NCI-H2227 (cell line): ENCODE data around the gene GIMAP7.
"Not testable (repeated sequence)": the region's sequence is repeated elsewhere in the genome, so short reads cannot be mapped to it uniquely, and the experiment has no call there.

ENCODE experiments used
- DNase-seq: peaks from one replicate; lab custom pipeline; 2025; ENCODE audit not compliant: unreplicated experiment; lab: John Stamatoyannopoulos, UW

GIMAP7 gene

GRCh38 chr7:150514748-150515222, at the start of gene GIMAP7:
TSS of gene GIMAP7 (plus strand) at chr7:150514872. CDS start at chr7:150519975, 5,103 bp downstream.
- no peak for DNase-seq

- no peak for DNase-seq
Measured at GRCh38 chr7:150464962-150465361, 49.7 kb upstream of the GIMAP7 start.

- DNase-seq = no peak
Measured at GRCh38 chr7:150465414-150465813, 49.3 kb upstream of the GIMAP7 start.

GRCh38 chr7:150466477-150466876, 48.2 kb upstream of the GIMAP7 start:
- no peak for DNase-seq

- DNase-seq = no peak
Measured at GRCh38 chr7:150468241-150468640, 46.4 kb upstream of the GIMAP7 start.

GRCh38 chr7:150471886-150472285, 42.8 kb upstream of the GIMAP7 start:
- DNase-seq = no peak

GRCh38 chr7:150473902-150474301, 40.8 kb upstream of the GIMAP7 start:
- DNase-seq = no peak

- no peak for DNase-seq
Measured at GRCh38 chr7:150476285-150476684, 38.4 kb upstream of the GIMAP7 start.

GRCh38 chr7:150476819-150477631, 37.6 kb upstream of the GIMAP7 start:
- DNase-seq = no peak

- DNase-seq = no peak
Measured at GRCh38 chr7:150479023-150479716, 35.5 kb upstream of the GIMAP7 start.

- DNase-seq = no peak
Measured at GRCh38 chr7:150481186-150481920, 33.3 kb upstream of the GIMAP7 start.

- no peak for DNase-seq
Measured at GRCh38 chr7:150481922-150482321, 32.8 kb upstream of the GIMAP7 start.

GRCh38 chr7:150483514-150483913, 31.2 kb upstream of the GIMAP7 start:
- DNase-seq = not testable (repeated sequence)

- DNase-seq = not testable (repeated sequence)
Measured at GRCh38 chr7:150484071-150484470, 30.6 kb upstream of the GIMAP7 start.

GRCh38 chr7:150487625-150488024, 27.0 kb upstream of the GIMAP7 start:
- DNase-seq = no peak

- DNase-seq = no peak
Measured at GRCh38 chr7:150489782-150490181, 24.9 kb upstream of the GIMAP7 start.

- not testable (repeated sequence) for DNase-seq
Measured at GRCh38 chr7:150493442-150493841, 21.2 kb upstream of the GIMAP7 start.

- no peak for DNase-seq
Measured at GRCh38 chr7:150502519-150502918, 12.2 kb upstream of the GIMAP7 start.

GRCh38 chr7:150503155-150503554, 11.5 kb upstream of the GIMAP7 start:
- DNase-seq = no peak

GRCh38 chr7:150503581-150503980, 11.1 kb upstream of the GIMAP7 start:
- no peak for DNase-seq

- no peak for DNase-seq
Measured at GRCh38 chr7:150507947-150508602, 6.6 kb upstream of the GIMAP7 start.
